Measurements from ENCODE around the gene ADRM1. TPM values are rescaled to one million over a fixed set of nuclear protein-coding genes. Genes with fewer than 3 reads are reported as not detected.

ADRM1 gene
- total RNA-seq, 2 experiments from 2014 or later, result 110 to 115 TPM

- Mint-ChIP-seq H3K4me1 (ENCODE audit: low read depth) (no peaks in the 10 kb centered on the region), H3K9me3 (no peaks in the 10 kb centered on the region), H3K36me3 (ENCODE audit: low read depth) (no peaks in the 10 kb centered on the region), H3K4me3 (no peak overlapping the region), H3K27ac (no peak overlapping the region), H3K27me3 (no peaks in the 10 kb centered on the region)
- intact Hi-C loops (cut with micrococcal nuclease), result no loop called here
- ChIA-PET POLR2A (no interaction called here), CTCF (interaction anchor here (0.8 kb wide), 1 partner anchor 55 kb away, joined by 3 read pairs; no protein-coding TSS in a partner anchor)
- ATAC-seq (no peak), DNase-seq (no peak)
- TF ChIP-seq CTCF (IDR thresholded peaks at IDR 0.05), result no peak
Observed at GRCh38 chr20:62327726-62328495, 25.1 kb downstream of the ADRM1 start.

- H3K4me1 Mint-ChIP-seq (ENCODE audit: low read depth), result no peaks in the 10 kb centered on the region
- intact Hi-C loops (cut with micrococcal nuclease), result no loop called here
- no peak overlapping the region for H3K27ac Mint-ChIP-seq
- H3K4me3 Mint-ChIP-seq, result no peak overlapping the region
- DNase-seq (no peak), ATAC-seq (no peak)
- H3K9me3 Mint-ChIP-seq, result no peaks in the 10 kb centered on the region
- ChIA-PET POLR2A (interaction anchor here (0.8 kb wide), 1 partner anchor 85 kb away, joined by 3 read pairs; no protein-coding TSS in a partner anchor), CTCF (interaction anchor here (0.8 kb wide), 1 partner anchor 54 kb away, joined by 3 read pairs; no protein-coding TSS in a partner anchor)
- no peak for TF ChIP-seq CTCF (IDR thresholded peaks at IDR 0.05)
- no peaks in the 10 kb centered on the region for H3K27me3 Mint-ChIP-seq
- no peaks in the 10 kb centered on the region for H3K36me3 Mint-ChIP-seq (ENCODE audit: low read depth)
Observed at GRCh38 chr20:62328684-62329388, 26.0 kb downstream of the ADRM1 start.

GRCh38 chr20:62329389-62330377, 26.9 kb downstream of the ADRM1 start:
- POLR2A ChIA-PET, result interaction anchor here (0.8 kb wide), 1 partner anchor 86 kb away, joined by 3 read pairs; no protein-coding TSS in a partner anchor
- no peak for TF ChIP-seq CTCF (IDR thresholded peaks at IDR 0.05)
- Mint-ChIP-seq H3K27ac (no peak overlapping the region), H3K4me3 (no peak overlapping the region), H3K36me3 (ENCODE audit: low read depth) (no peaks in the 10 kb centered on the region), H3K9me3 (no peaks in the 10 kb centered on the region), H3K27me3 (no peaks in the 10 kb centered on the region), H3K4me1 (ENCODE audit: low read depth) (no peaks in the 10 kb centered on the region)
- no peak for ATAC-seq
- CTCF ChIA-PET, result no interaction called here
- intact Hi-C loops (cut with micrococcal nuclease), result no loop called here
- no peak for DNase-seq

GRCh38 chr20:62330576-62331317, 27.9 kb downstream of the ADRM1 start:
- Mint-ChIP-seq H3K27me3 (no peaks in the 10 kb centered on the region), H3K36me3 (ENCODE audit: low read depth) (no peaks in the 10 kb centered on the region), H3K4me1 (ENCODE audit: low read depth) (no peaks in the 10 kb centered on the region), H3K9me3 (no peaks in the 10 kb centered on the region), H3K27ac (no peak overlapping the region), H3K4me3 (no peak overlapping the region)
- TF ChIP-seq CTCF (IDR thresholded peaks at IDR 0.05), result no peak
- ChIA-PET CTCF (no interaction called here), POLR2A (no interaction called here)
- intact Hi-C loops (cut with micrococcal nuclease), result no loop called here
- no peak for DNase-seq
- no peak for ATAC-seq
